Occipital lobe (tissue), 2 donors: Measurements from ENCODE around the gene SOBP. TPM values are rescaled to one million over a fixed set of nuclear protein-coding genes. Genes with fewer than 3 reads are reported as not detected.
A peak's percentile ranks its signal among the peaks of the same experiment; 100 is the strongest.
"Not testable (repeated sequence)": the region's sequence is repeated elsewhere in the genome, so short reads cannot be mapped to it uniquely, and the experiment has no call there.

Experiments used
- DNase-seq: peaks from one replicate; lab custom pipeline; 2025; lab: John Stamatoyannopoulos, UW
- total RNA-seq: library from RNA; depleted of rRNA; stranded (reverse); fragments of >200 nt; gene quantifications from one replicate; pipeline ENCODE4 v1.2.3, GENCODE V29; 2014

SOBP gene
- 56.9 TPM for total RNA-seq

GRCh38 chr6:107489636-107490565, at the start of gene SOBP:
Gene SOBP, plus strand, starts transcription at chr6:107490117. Its CDS starts 500 bp downstream, at chr6:107490617.
- peak; percentile 55 for DNase-seq

- DNase-seq: no peak
These were observed 49.0 kb upstream of the SOBP start for GRCh38 chr6:107440936-107441335.

GRCh38 chr6:107441682-107442081, 48.2 kb upstream of the SOBP start:
- no peak for DNase-seq

GRCh38 chr6:107442938-107443607, 46.8 kb upstream of the SOBP start:
- DNase-seq: no peak

GRCh38 chr6:107443608-107444267, 46.2 kb upstream of the SOBP start:
- no peak for DNase-seq

- no peak for DNase-seq
These were observed 45.6 kb upstream of the SOBP start for GRCh38 chr6:107444277-107444676.

GRCh38 chr6:107447663-107448216, 42.2 kb upstream of the SOBP start:
- no peak for DNase-seq

- DNase-seq: no peak
These were observed 41.1 kb upstream of the SOBP start for GRCh38 chr6:107448776-107449175.

- no peak for DNase-seq
These were observed 31.1 kb upstream of the SOBP start for GRCh38 chr6:107458672-107459282.

GRCh38 chr6:107459283-107460082, 30.4 kb upstream of the SOBP start, which contains the start of gene PDSS2:
Gene PDSS2, minus strand, starts transcription at chr6:107459564. Its CDS starts 279 bp downstream, at chr6:107459285.
- DNase-seq: peak; percentile 95

- DNase-seq: no peak
These were observed 29.8 kb upstream of the SOBP start for GRCh38 chr6:107460083-107460631.

GRCh38 chr6:107466062-107466461, 23.9 kb upstream of the SOBP start:
- DNase-seq: no peak

- no peak for DNase-seq
These were observed 19.6 kb upstream of the SOBP start for GRCh38 chr6:107470364-107470763.

- no peak for DNase-seq
These were observed 16.3 kb upstream of the SOBP start for GRCh38 chr6:107473660-107474059.

- DNase-seq: not testable (repeated sequence)
These were observed 14.6 kb upstream of the SOBP start for GRCh38 chr6:107475360-107475759.

GRCh38 chr6:107475826-107476225, 14.1 kb upstream of the SOBP start:
- not testable (repeated sequence) for DNase-seq

- no peak for DNase-seq
These were observed 10.7 kb upstream of the SOBP start for GRCh38 chr6:107479089-107479690.

GRCh38 chr6:107485157-107485556, 4.8 kb upstream of the SOBP start:
- no peak for DNase-seq

GRCh38 chr6:107488174-107488874, 1.6 kb upstream of the SOBP start:
- no peak for DNase-seq
